Esophagus muscularis mucosa (tissue), 4 donors: ENCODE measurements around the gene PSMD13. TPM values are rescaled to one million over a fixed set of nuclear protein-coding genes. Genes with fewer than 3 reads are reported as not detected.
"Not testable (repeated sequence)": the region's sequence is repeated elsewhere in the genome, so short reads cannot be mapped to it uniquely, and the experiment has no call there.

ENCODE experiments used
- DNase-seq: peaks from one replicate; pipeline ENCODE4 v3.0.0-alpha.2; 2017; ENCODE audit errors: extremely low spot score
- H3K27ac ChIP-seq, 4 donors: fragments of 200-600 bp; sonication (generic); replicated peaks in 1 of 4; 1 replicate in 3 of 4; 2 replicates in 1 of 4; pipeline ENCODE4 v1.5.1; 2016 to 2019; ENCODE audit warnings: mild to moderate bottlenecking in 1 of 4
- H3K27me3 ChIP-seq, 4 donors: fragments of 200-600 bp; sonication (generic); one replicate each; pipeline versions ENCODE4 v1.5.1 to v1.6.0; 2016 to 2019
- H3K36me3 ChIP-seq, 4 donors: fragments of 200-600 bp; sonication (generic); one replicate each; pipeline ENCODE4 v1.5.1; 2016 to 2019
- H3K4me1 ChIP-seq, 4 donors: fragments of 200-600 bp; sonication (generic); one replicate each; pipeline ENCODE4 v1.5.1; 2016 to 2019
- H3K4me3 ChIP-seq, 4 donors: fragments of 200-600 bp; sonication (generic); 1 replicate in 2 of 4; 2 replicates in 2 of 4; pipeline ENCODE4 v1.5.1; 2016 to 2019; ENCODE audit warnings: mild to moderate bottlenecking in 4 of 4, moderate library complexity in 1 of 4
- H3K9me3 ChIP-seq, 4 donors: fragments of 200-600 bp; sonication (generic); 1 replicate in 3 of 4; 2 replicates in 1 of 4; pipeline ENCODE4 v1.5.1; 2016 to 2019
- CTCF ChIP-seq, 3 experiments: fragments of 200-600 bp in 2 of 3; fragments of 450-650 bp in 1 of 3; sonication (generic) in 2 of 3; IDR thresholded peaks; one replicate each; pipeline ENCODE4 v1.5.1; 2017 to 2019; ENCODE audit warnings: antibody characterized with exemption in 3 of 3, mild to moderate bottlenecking in 2 of 3, moderate library complexity in 1 of 3
- EP300 ChIP-seq: sonication (generic); formaldehyde crosslinking; IDR thresholded peaks from one replicate; pipeline ENCODE4 v1.6.1; 2017; ENCODE audit warnings: antibody characterized with exemption
- POLR2A ChIP-seq: fragments of 450-650 bp; IDR thresholded peaks from one replicate; pipeline ENCODE4 v1.6.1; 2017; ENCODE audit warnings: antibody characterized with exemption, moderate library complexity, mild to moderate bottlenecking, low read depth
- POLR2AphosphoS5 ChIP-seq, 2 donors: sonication (generic); formaldehyde crosslinking; IDR thresholded peaks; one replicate each; pipeline ENCODE4 v1.6.1; 2017; ENCODE audit warnings: antibody characterized with exemption in 2 of 2
- WGBS: methylation state at CpG from one replicate; pipeline ENCODE4 v1.1.5; 2018; 5-methylcytosine and 5-hydroxymethylcytosine counted together
- intact Hi-C: fragments of 100-400 bp; cut with DNase I; formaldehyde crosslinking; loops from one replicate; pipeline ENCODE4 v1.15.1; 2023
- total RNA-seq, 4 donors: library from RNA; depleted of rRNA; stranded (reverse); fragments of >200 nt; gene quantifications; one replicate each; pipeline versions ENCODE4 v1.1.0 to v1.2.1, GENCODE V29; 2016

Gene PSMD13
- total RNA-seq, 4 donors from 2014 or later, result 86.4 to 124 (median 94.1) TPM

GRCh38 chr11:261624-262023 lies 24.8 kb downstream of the PSMD13 start:
- H3K36me3 ChIP-seq, result no peaks in the 10 kb centered on the region
- no peak for DNase-seq
- 88% methylated on average over 4 of the region's 4 CpGs for WGBS
- H3K27me3 ChIP-seq, result peaks cover 0 to 2% (median 0%) of the 10 kb centered on the region in 4 donors
- peaks cover 0 to 4% (median 0%) of the 10 kb centered on the region in 4 donors for H3K9me3 ChIP-seq
- no peaks in the 10 kb centered on the region for H3K4me1 ChIP-seq
- intact Hi-C loops, result no loop called here
- TF ChIP-seq POLR2AphosphoS5 (IDR thresholded peaks at IDR 0.05), result no peak
- TF ChIP-seq EP300, result no peak
- TF ChIP-seq POLR2A, result no peak
- TF ChIP-seq CTCF (IDR thresholded peaks at IDR 0.05), result no peak
- no peak overlapping the region for H3K4me3 ChIP-seq
- H3K27ac ChIP-seq, result no peak overlapping the region

DNA sequence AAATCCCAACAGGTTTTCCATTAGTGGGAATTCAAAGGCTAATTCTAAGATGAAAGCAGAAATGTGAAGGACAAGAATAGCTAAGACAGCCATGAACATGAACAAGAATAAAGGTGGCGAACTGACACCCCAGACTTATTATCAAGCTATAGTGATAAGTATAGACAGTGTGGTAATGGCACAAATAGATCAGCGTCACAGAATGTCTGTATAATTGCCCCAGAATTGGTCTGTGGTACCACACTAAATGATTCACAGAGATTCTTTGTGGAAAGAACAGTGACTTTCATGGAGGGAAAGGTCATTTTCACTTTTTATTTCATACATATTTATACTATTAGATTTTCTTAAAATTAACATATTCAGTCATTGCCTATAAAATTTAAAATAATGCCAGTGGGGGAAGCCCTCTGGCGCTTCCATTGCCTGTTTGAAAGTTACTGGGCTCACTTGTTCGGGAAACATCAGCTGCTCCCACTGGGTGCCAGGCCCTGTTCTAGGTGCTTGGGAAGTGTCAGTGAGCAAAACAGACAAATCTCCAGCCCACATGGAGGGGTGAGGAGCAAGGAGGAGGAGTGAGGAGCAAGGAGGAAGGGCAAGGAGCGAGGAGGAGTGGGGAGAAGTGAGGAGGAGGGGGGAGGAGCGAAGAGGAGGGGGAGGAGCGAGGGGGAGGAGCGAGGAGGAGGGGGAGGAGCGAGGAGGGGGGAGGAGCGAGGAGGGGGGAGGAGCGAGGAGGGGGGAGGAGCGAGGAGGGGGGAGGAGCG lies 30.1 kb downstream of the PSMD13 start:
- TF ChIP-seq EP300 (no peak), POLR2AphosphoS5 (IDR thresholded peaks at IDR 0.05) (no peak), POLR2A (no peak), CTCF (IDR thresholded peaks at IDR 0.05) (no peak)
- Histone ChIP-seq H3K4me3 (no peak overlapping the region), H3K4me1 (peaks cover 0 to 10% (median 8%) of the 10 kb centered on the region in 4 donors), H3K36me3 (no peaks in the 10 kb centered on the region), H3K27ac (no peak overlapping the region), H3K27me3 (peaks cover 0 to 23% (median 0%) of the 10 kb centered on the region in 4 donors), H3K9me3 (peaks cover 0 to 4% (median 0%) of the 10 kb centered on the region in 4 donors)
- 81% methylated on average over 5 of the region's 13 CpGs for WGBS
- intact Hi-C loops, result no loop called here
- no peak for DNase-seq

GRCh38 chr11:267491-267994 lies 30.8 kb downstream of the PSMD13 start:
- TF ChIP-seq EP300, result no peak
- TF ChIP-seq POLR2AphosphoS5 (IDR thresholded peaks at IDR 0.05), result peak in 1 of 2 donors; percentile 18
- no peak for DNase-seq
- whole genome bisulfite sequencing, result 46% methylated on average over 15 of the region's 18 CpGs
- H3K4me3 ChIP-seq, result peak overlapping the region; percentile 23 to 52 (median 36)
- H3K9me3 ChIP-seq, result peaks cover 0 to 4% (median 0%) of the 10 kb centered on the region in 4 donors
- peak overlapping the region; percentile 64 to 70 (median 66) for H3K27ac ChIP-seq
- peaks cover 0 to 10% (median 8%) of the 10 kb centered on the region in 4 donors for H3K4me1 ChIP-seq
- H3K27me3 ChIP-seq, result peaks cover 0 to 30% (median 0%) of the 10 kb centered on the region in 4 donors
- no peaks in the 10 kb centered on the region for H3K36me3 ChIP-seq
- intact Hi-C loops, result no loop called here

- WGBS, result 55% methylated on average over 16 of the region's 16 CpGs
- intact Hi-C loops, result not testable (repeated sequence)
- H3K4me3 ChIP-seq, result peak overlapping the region in 3 of 4 donors; percentile 23 to 52 (median 36)
Observed at GRCh38 chr11:268716-269145, 32.0 kb downstream of the PSMD13 start.

More at GRCh38 chr11:268716-269145, 32.0 kb downstream of the PSMD13 start:
- Histone ChIP-seq H3K4me1 (peaks cover 0 to 10% (median 8%) of the 10 kb centered on the region in 4 donors), H3K27ac (peak overlapping the region; percentile 64 to 70 (median 66)), H3K27me3 (peaks cover 0 to 33% (median 0%) of the 10 kb centered on the region in 4 donors)
- not testable (repeated sequence) for H3K36me3 ChIP-seq, DNase-seq, H3K9me3 ChIP-seq
- TF ChIP-seq CTCF (IDR thresholded peaks at IDR 0.05) (peak in 1 of 3 experiments; percentile 14), POLR2AphosphoS5 (IDR thresholded peaks at IDR 0.05) (peak in 1 of 2 donors; percentile 5)
